HG02973 (cell line): ENCODE results near the gene MAGEA3.
"Not testable (repeated sequence)": the region's sequence is repeated elsewhere in the genome, so short reads cannot be mapped to it uniquely, and the experiment has no call there.

Source experiments
- ATAC-seq: cut with Tn5 transposase; IDR thresholded peaks from one replicate; pipeline ENCODE4 v1.9.1; 2021; ENCODE audit warnings: moderate library complexity; ENCODE audit not compliant: unreplicated experiment

Gene MAGEA3

DNA sequence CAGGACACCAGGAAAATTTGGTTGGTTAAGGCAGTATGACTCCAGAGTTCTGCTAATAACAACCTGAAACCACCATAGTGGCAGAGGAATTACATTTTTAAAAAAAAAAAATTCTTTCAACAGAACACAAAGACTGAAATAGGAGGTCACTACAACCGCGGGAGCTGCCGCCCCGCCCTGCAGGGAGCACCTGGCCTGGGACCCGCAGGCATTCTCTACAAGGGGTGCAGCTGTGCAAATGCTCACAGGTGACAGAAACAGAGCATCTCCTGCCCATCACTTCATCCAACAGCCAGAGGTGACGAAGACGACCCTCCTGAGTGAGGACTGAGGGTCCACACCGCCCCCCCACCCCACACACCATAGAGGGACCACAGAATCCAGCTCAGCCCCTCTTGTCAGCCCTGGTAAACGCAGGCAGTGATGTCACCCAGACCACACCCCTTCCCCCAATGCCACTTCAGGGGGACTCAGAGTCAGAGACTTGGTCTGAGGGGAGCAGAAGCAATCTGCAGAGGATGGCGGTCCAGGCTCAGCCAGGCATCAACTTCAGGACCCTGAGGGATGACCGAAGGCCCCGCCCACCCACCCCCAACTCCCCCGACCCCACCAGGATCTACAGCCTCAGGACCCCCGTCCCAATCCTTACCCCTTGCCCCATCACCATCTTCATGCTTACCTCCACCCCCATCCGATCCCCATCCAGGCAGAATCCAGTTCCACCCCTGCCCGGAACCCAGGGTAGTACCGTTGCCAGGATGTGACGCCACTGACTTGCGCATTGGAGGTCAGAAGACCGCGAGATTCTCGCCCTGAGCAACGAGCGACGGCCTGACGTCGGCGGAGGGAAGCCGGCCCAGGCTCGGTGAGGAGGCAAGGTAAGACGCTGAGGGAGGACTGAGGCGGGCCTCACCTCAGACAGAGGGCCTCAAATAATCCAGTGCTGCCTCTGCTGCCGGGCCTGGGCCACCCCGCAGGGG lies at the start of gene MAGEA3:
Gene MAGEA3, plus strand, starts transcription at position 843 of the 980 bp plus-strand sequence. CDS start 2,039 bp downstream, outside the sequence.
- ATAC-seq, result not testable (repeated sequence)

GRCh38 chrX:152652060-152652459 lies 46.5 kb upstream of the MAGEA3 start:
- no peak for ATAC-seq

- no peak for ATAC-seq
Observed at GRCh38 chrX:152652467-152652866, 46.1 kb upstream of the MAGEA3 start.

GRCh38 chrX:152656087-152656486 lies 42.5 kb upstream of the MAGEA3 start:
- no peak for ATAC-seq

GRCh38 chrX:152656890-152657289 lies 41.7 kb upstream of the MAGEA3 start:
- ATAC-seq, result no peak

DNA sequence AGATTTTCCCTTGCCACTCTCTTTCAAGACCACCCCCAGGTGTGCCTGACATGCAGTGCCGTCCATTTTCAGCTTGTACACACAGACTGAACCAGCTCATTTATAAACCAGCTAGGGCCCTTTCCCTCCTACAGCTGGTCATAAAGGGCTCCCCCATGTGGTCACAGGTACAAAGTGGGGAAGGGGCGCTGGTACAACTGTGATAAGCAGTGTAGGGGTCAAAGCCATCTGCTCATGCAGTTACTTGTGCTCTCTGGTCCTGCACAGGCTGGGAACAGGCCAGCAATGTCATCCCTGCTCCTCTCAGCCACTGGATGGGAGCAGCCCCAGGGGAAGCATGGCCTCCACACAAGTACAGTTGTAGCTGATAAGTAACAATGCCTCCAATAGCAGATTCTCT lies 40.3 kb upstream of the MAGEA3 start:
- ATAC-seq, result no peak

DNA sequence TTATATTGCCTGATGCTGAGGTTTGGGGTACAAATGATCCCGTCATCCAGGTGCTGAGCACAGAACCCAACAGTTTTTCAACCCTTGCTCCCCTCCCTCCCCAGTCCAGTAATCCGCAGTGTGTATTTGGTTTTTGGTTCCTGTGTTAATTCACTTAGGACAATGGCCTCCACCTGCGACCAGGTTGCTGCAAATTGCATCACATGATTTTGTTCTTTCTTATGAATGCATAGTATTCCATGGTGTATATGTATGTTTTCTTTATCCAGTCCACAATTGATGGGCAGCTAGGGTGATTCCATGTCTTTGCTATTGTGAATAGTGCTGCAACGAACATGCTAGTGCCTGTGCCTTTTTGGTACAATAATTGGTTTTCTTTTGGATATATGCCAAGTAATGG lies 35.5 kb upstream of the MAGEA3 start:
- ATAC-seq, result no peak

DNA sequence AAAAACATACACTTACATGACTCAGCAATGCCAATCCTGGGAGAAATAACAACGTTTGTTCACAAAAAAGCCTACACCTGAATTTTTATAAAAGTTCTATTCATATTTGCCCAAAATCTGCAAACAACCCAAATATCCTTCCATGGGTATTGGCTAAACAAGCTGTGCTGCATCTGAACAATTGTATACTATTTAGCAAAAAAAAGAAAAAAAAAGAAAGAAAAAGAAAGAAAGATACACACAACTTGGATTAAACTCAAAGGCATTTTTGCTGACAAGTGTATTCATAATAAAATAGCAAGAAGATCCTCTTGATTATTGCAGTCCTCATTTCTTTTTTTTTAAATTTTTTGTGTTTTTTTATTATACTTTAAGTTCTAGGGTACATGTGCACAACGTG lies 24.5 kb upstream of the MAGEA3 start:
- no peak for ATAC-seq

DNA sequence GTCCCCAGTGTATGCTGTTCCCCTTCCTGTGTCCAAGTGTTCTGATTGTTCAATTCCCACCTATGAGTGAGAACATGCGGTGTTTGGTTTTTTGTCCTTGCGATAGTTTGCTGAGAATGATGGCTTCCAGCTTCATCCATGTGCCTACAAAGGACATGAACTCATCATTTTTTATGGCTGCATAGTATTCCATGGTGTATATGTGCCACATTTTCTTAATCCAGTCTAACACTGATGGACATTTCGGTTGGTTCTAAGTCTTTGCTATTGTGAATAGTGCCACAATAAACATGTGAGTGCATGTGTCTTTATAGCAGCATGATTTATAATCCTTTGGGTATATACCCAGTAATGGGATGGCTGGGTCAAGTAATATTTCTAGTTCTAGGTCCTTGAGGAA lies 23.9 kb upstream of the MAGEA3 start:
- not testable (repeated sequence) for ATAC-seq

DNA sequence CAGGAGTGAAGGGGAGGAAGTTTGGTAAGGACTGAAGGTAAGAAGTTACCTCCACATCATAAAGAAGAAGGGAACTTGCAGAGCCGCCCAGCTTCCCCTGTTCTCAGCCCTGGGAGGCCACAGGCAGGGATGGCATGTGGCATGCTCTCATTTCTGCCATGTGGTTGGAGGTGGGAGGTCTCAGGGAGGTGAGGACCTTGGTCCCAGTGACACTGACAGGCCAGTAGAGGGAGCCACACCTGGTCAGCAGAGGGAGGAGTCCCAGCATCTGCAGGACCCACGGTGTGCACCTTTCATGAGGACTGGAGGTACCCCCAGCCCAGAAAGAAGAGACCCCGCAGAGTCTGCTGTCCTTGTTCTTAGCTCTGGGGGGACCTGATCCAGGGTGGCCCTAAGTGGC lies 17.6 kb upstream of the MAGEA3 start:
- ATAC-seq, result not testable (repeated sequence)

GRCh38 chrX:152700390-152700789 lies 1.8 kb downstream of the MAGEA3 start:
- ATAC-seq, result not testable (repeated sequence)

- not testable (repeated sequence) for ATAC-seq
Observed at GRCh38 chrX:152706500-152706899, 7.9 kb downstream of the MAGEA3 start.

- not testable (repeated sequence) for ATAC-seq
Observed at GRCh38 chrX:152709173-152709572, 10.6 kb downstream of the MAGEA3 start, which contains the start of gene CSAG2. CSAG2 (minus strand) TSS chrX:152709273; CDS start chrX:152709112, 161 bp downstream.

- not testable (repeated sequence) for ATAC-seq
Observed at GRCh38 chrX:152713195-152713594, 14.6 kb downstream of the MAGEA3 start.

DNA sequence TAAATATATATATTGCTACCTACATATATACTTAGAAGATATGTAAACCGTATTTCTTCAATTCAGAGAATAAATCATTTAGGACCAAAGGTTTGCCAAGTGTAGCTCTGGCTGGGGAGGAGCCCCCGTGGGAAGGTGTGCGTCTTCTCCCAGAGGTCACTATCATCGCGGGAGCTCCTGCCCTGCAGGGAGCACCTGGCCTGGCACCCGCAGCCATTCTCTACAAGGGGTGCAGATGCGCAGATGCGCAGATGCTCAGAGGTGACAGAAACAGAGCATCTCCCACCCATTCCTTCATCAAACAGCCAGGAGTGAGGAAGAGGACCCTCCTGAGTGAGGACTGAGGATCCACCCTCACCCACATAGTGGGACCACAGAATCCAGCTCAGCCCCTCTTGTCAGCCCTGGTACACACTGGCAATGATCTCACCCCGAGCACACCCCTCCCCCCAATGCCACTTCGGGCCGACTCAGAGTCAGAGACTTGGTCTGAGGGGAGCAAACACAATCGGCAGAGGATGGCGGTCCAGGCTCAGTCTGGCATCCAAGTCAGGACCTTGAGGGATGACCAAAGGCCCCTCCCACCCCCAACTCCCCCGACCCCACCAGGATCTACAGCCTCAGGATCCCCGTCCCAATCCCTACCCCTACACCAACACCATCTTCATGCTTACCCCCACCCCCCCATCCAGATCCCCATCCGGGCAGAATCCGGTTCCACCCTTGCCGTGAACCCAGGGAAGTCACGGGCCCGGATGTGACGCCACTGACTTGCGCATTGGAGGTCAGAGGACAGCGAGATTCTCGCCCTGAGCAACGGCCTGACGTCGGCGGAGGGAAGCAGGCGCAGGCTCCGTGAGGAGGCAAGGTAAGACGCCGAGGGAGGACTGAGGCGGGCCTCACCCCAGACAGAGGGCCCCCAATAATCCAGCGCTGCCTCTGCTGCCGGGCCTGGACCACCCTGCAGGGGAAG lies 15.5 kb downstream of the MAGEA3 start, which contains the start of gene MAGEA2B:
Gene MAGEA2B, plus strand, starts transcription at position 814 of the 973 bp plus-strand sequence. CDS start 2,479 bp downstream, outside the sequence.
- ATAC-seq, result not testable (repeated sequence)

- no peak for ATAC-seq
Observed at GRCh38 chrX:152725409-152725808, 26.8 kb downstream of the MAGEA3 start.

- ATAC-seq, result no peak
Observed at GRCh38 chrX:152733261-152733975, 34.8 kb downstream of the MAGEA3 start, which contains the start of the genes CSAG1 and MAGEA12. CSAG1 (minus strand) TSS chrX:152733721; CDS start chrX:152732460, 1,261 bp downstream. MAGEA12 (plus strand) TSS chrX:152733757; CDS start chrX:152736162, 2,405 bp downstream.

DNA sequence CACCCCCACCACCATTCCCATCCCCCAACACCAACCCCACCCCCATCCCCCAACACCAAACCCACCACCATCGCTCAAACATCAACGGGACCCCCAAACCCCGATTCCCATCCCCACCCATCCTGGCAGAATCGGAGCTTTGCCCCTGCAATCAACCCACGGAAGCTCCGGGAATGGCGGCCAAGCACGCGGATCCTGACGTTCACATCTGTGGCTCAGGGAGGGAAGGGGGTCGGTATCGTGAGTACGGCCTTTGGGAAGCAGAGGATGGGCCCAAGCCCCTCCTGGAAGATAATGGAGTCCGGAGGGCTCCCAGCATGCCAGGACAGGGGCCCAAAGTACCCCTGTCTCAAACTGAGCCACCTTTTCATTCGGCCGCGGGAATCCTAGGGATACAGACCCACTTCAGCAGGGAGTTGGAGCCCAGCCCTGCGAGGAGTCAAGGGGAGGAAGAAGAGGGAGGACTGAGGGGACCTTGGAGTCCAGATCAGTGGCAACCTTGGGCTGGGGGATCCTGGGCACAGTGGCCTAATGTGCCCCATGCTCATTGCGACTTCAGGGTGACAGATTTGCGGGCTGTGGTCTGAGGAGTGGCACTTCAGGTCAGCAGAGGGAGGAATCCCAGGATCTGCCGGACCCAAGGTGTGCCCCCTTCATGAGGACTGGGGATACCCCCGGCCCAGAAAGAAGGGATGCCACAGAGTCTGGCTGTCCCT lies 35.7 kb downstream of the MAGEA3 start:
- not testable (repeated sequence) for ATAC-seq

GRCh38 chrX:152735101-152735500 lies 36.5 kb downstream of the MAGEA3 start:
- no peak for ATAC-seq
